Measurements from ENCODE around the gene JAZF1.

The JAZF1 gene

GRCh38 chr7:27955596-27955995 lies 225.0 kb downstream of the JAZF1 start:
- H2AFZ ChIP-seq (ENCODE audit: low read depth, low read length, severe bottlenecking) = no peak overlapping the region
- H4K20me1 ChIP-seq (ENCODE audit: low read depth, low read length) = no peaks in the 10 kb centered on the region
- no peaks in the 10 kb centered on the region for H3K27me3 ChIP-seq (ENCODE audit: low read length)
- TF ChIP-seq EZH2phosphoT487 (conservative IDR thresholded peaks at IDR 0.05; ENCODE audit: low read length) (no peak), CTCF (IDR thresholded peaks at IDR 0.05; ENCODE audit: insufficient read depth, low read length, poor library complexity, severe bottlenecking) (no peak)
- no peak overlapping the region for H3K4me3 ChIP-seq (ENCODE audit: insufficient read depth, low read length, poor library complexity, severe bottlenecking)
- no peak overlapping the region for H3K4me2 ChIP-seq (ENCODE audit: low read depth, low read length, poor library complexity, severe bottlenecking)
- H3F3A ChIP-seq (ENCODE audit: insufficient read depth) = no peaks in the 10 kb centered on the region
- no peaks in the 10 kb centered on the region for H3K9me2 ChIP-seq (replicated peaks; ENCODE audit: insufficient read depth, low read length)
- H3K9me3 ChIP-seq (ENCODE audit: insufficient read depth, low read length) = no peaks in the 10 kb centered on the region
- no peaks in the 10 kb centered on the region for H3K36me3 ChIP-seq (ENCODE audit: low read length)
- H3K27ac ChIP-seq (ENCODE audit: low read depth, low read length) = no peak overlapping the region
- no peaks in the 10 kb centered on the region for H3K79me2 ChIP-seq (ENCODE audit: insufficient read depth, low read length)
- H3K9ac ChIP-seq (ENCODE audit: low read length) = no peak overlapping the region

GRCh38 chr7:27955011-27955410 lies 225.6 kb downstream of the JAZF1 start:
- Histone ChIP-seq H3K27me3 (ENCODE audit: low read length) (no peaks in the 10 kb centered on the region), H3K36me3 (ENCODE audit: low read length) (no peaks in the 10 kb centered on the region), H3K9me3 (ENCODE audit: insufficient read depth, low read length) (no peaks in the 10 kb centered on the region), H3K9me2 (replicated peaks; ENCODE audit: insufficient read depth, low read length) (no peaks in the 10 kb centered on the region), H3F3A (ENCODE audit: insufficient read depth) (no peaks in the 10 kb centered on the region), H2AFZ (ENCODE audit: low read depth, low read length, severe bottlenecking) (no peak overlapping the region), H3K9ac (ENCODE audit: low read length) (no peak overlapping the region), H3K27ac (ENCODE audit: low read depth, low read length) (no peak overlapping the region), H4K20me1 (ENCODE audit: low read depth, low read length) (no peaks in the 10 kb centered on the region), H3K4me3 (ENCODE audit: insufficient read depth, low read length, poor library complexity, severe bottlenecking) (no peak overlapping the region), H3K4me2 (ENCODE audit: low read depth, low read length, poor library complexity, severe bottlenecking) (no peak overlapping the region), H3K79me2 (ENCODE audit: insufficient read depth, low read length) (no peaks in the 10 kb centered on the region)
- TF ChIP-seq CTCF (IDR thresholded peaks at IDR 0.05; ENCODE audit: insufficient read depth, low read length, poor library complexity, severe bottlenecking) (no peak), EZH2phosphoT487 (conservative IDR thresholded peaks at IDR 0.05; ENCODE audit: low read length) (no peak)

GRCh38 chr7:27953777-27954176 lies 226.8 kb downstream of the JAZF1 start:
- H3K36me3 ChIP-seq (ENCODE audit: low read length) = no peaks in the 10 kb centered on the region
- H3K27ac ChIP-seq (ENCODE audit: low read depth, low read length) = no peak overlapping the region
- no peaks in the 10 kb centered on the region for H3F3A ChIP-seq (ENCODE audit: insufficient read depth)
- H3K79me2 ChIP-seq (ENCODE audit: insufficient read depth, low read length) = no peaks in the 10 kb centered on the region
- no peaks in the 10 kb centered on the region for H3K9me3 ChIP-seq (ENCODE audit: insufficient read depth, low read length)
- H3K4me3 ChIP-seq (ENCODE audit: insufficient read depth, low read length, poor library complexity, severe bottlenecking) = no peak overlapping the region
- no peak overlapping the region for H3K9ac ChIP-seq (ENCODE audit: low read length)
- no peaks in the 10 kb centered on the region for H3K27me3 ChIP-seq (ENCODE audit: low read length)
- no peaks in the 10 kb centered on the region for H3K9me2 ChIP-seq (replicated peaks; ENCODE audit: insufficient read depth, low read length)
- H4K20me1 ChIP-seq (ENCODE audit: low read depth, low read length) = no peaks in the 10 kb centered on the region
- TF ChIP-seq CTCF (IDR thresholded peaks at IDR 0.05; ENCODE audit: insufficient read depth, low read length, poor library complexity, severe bottlenecking) = no peak
- TF ChIP-seq EZH2phosphoT487 (conservative IDR thresholded peaks at IDR 0.05; ENCODE audit: low read length) = no peak
- no peak overlapping the region for H2AFZ ChIP-seq (ENCODE audit: low read depth, low read length, severe bottlenecking)
- H3K4me2 ChIP-seq (ENCODE audit: low read depth, low read length, poor library complexity, severe bottlenecking) = no peak overlapping the region

All from SU-DHL-6 (cell line).